ENCODE data around the gene DISC1. TPM values are rescaled to one million over a fixed set of nuclear protein-coding genes. Genes with fewer than 3 reads are reported as not detected.
"Not testable (repeated sequence)": the region's sequence is repeated elsewhere in the genome, so short reads cannot be mapped to it uniquely, and the experiment has no call there.

Gene DISC1
- total RNA-seq, 2 experiments from 2014 or later: 19.8 to 20.0 TPM

DNA sequence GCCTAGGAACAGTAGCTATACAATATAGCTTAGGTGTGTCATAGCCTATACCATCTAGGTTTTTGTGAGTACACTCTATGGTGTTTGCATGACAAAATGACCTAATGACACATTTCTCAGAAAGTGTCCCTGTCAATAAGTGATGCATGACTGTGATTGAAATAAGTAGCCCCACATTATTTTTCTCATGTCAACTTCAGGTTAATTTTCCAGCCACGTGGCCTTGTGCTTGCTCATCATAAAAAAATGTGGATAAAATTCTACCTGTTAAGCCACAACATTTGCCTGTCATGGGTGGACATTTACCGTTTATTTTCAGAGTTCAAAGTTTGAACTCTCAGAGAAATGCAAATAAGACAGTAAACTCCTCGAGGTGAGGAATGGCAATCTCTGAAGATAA, 5.5 kb downstream of the DISC1 start:
- Mint-ChIP-seq H3K36me3 (ENCODE audit: low read depth) (peaks cover 18% of the 10 kb centered on the region), H3K4me1 (ENCODE audit: low read depth) (peaks cover 42% of the 10 kb centered on the region), H3K9me3 (no peaks in the 10 kb centered on the region), H3K27ac (no peak overlapping the region), H3K27me3 (no peaks in the 10 kb centered on the region), H3K4me3 (no peak overlapping the region)
- intact Hi-C loops (cut with DNase I, micrococcal nuclease): no loop called here
- no peaks in the 10 kb centered on the region for H3K27me3 ChIP-seq (ENCODE audit: control insufficient read depth in 1 of 2, insufficient read depth in 2 of 2, low read length in 2 of 2)
- ChIA-PET POLR2A (interaction anchor here (1.5 kb wide), 1 partner anchor 35 kb away, joined by 3 read pairs; no protein-coding TSS in a partner anchor), CTCF (no interaction called here)
- no peak for TF ChIP-seq CTCF (IDR thresholded peaks at IDR 0.05)
- no peak overlapping the region for H3K4me3 ChIP-seq (ENCODE audit: low read length)
- H3K9me3 ChIP-seq (ENCODE audit: control insufficient read depth in 1 of 2, insufficient read depth in 1 of 2, low read length in 2 of 2): no peaks in the 10 kb centered on the region
- H3K4me1 ChIP-seq (ENCODE audit: insufficient read depth, low read length): peaks cover 17% of the 10 kb centered on the region
- no peak for ATAC-seq (ENCODE audit: poor library complexity)
- no peaks in the 10 kb centered on the region for H3K36me3 ChIP-seq (ENCODE audit: insufficient read depth, low read length)
- no peak overlapping the region for H3K27ac ChIP-seq (ENCODE audit: low read depth in 1 of 2, low read length in 2 of 2)
- no peak for DNase-seq

DNA sequence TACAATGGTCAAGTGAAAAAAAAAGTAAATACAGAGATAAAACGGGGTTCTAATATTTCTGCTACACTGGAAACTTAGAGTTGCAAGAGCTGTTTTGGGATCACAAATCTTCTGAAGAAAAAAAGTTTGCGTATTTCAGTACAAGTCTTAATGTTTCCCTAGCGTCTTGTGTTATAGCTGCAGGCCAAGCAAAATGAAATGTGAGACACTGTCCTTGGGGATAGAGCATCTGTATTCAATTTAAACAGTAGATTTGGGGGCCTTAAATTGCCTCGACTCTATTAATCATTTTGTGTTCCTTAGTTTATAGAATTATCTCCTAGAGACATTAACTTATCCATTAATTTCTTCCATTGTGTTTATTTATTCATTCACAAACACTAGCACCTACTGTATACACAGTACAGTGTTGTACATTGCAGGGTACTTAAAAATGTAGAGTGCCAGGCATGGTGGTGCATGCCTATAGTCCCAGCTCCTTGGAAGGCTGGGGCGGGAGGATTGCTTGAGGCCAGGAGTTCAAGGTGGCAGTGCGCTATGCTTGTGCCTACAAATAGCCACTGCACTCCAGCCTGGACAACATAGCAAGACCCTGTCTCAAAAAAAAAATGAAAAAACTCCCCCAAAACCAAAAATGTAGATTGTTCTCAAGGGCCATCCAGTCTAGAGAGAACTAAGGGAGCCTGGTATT, 7.9 kb downstream of the DISC1 start:
- intact Hi-C loops (cut with DNase I, micrococcal nuclease): no loop called here
- ChIA-PET CTCF (no interaction called here), POLR2A (no interaction called here)
- Histone ChIP-seq H3K4me3 (ENCODE audit: low read length) (no peak overlapping the region), H3K4me1 (ENCODE audit: insufficient read depth, low read length) (no peaks in the 10 kb centered on the region), H3K27me3 (ENCODE audit: control insufficient read depth in 1 of 2, insufficient read depth in 2 of 2, low read length in 2 of 2) (no peaks in the 10 kb centered on the region), H3K27ac (ENCODE audit: low read depth in 1 of 2, low read length in 2 of 2) (no peak overlapping the region), H3K36me3 (ENCODE audit: insufficient read depth, low read length) (no peaks in the 10 kb centered on the region), H3K9me3 (ENCODE audit: control insufficient read depth in 1 of 2, insufficient read depth in 1 of 2, low read length in 2 of 2) (no peaks in the 10 kb centered on the region)
- peaks cover 23% of the 10 kb centered on the region for H3K36me3 Mint-ChIP-seq (ENCODE audit: low read depth)
- TF ChIP-seq CTCF (IDR thresholded peaks at IDR 0.05): no peak
- H3K4me3 Mint-ChIP-seq: no peak overlapping the region
- no peaks in the 10 kb centered on the region for H3K27me3 Mint-ChIP-seq
- H3K9me3 Mint-ChIP-seq: no peaks in the 10 kb centered on the region
- no peak for DNase-seq
- H3K4me1 Mint-ChIP-seq (ENCODE audit: low read depth): peaks cover 42% of the 10 kb centered on the region
- H3K27ac Mint-ChIP-seq: no peak overlapping the region
- ATAC-seq (ENCODE audit: poor library complexity): no peak

- peaks cover 25% of the 10 kb centered on the region for H3K36me3 Mint-ChIP-seq (ENCODE audit: low read depth)
These were observed 9.6 kb downstream of the DISC1 start for GRCh38 chr1:231636157-231636556.

DNA sequence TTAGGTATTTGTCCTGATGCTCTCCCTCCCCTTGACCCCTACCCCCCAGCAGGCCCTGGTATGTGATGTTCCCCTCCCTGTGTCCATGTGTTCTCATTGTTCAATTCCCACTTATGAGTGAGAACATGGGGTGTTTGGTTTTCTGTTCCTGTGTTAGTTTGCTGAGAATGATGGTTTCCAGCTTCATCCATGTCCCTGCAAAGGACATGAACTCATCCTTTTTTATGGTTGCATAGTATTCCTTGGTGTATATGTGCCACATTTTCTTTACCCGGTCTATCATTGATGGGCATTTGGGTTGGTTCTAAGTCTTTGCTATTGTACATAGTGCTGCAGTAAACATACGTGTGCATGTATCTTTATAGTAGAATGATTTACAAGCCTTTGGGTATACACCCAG, 10.3 kb downstream of the DISC1 start:
- H3K9me3 ChIP-seq (ENCODE audit: control insufficient read depth in 1 of 2, insufficient read depth in 1 of 2, low read length in 2 of 2); POLR2A ChIA-PET; DNase-seq; H3K4me3 ChIP-seq (ENCODE audit: low read length); H3K27ac Mint-ChIP-seq; H3K27ac ChIP-seq (ENCODE audit: low read depth in 1 of 2, low read length in 2 of 2); CTCF ChIA-PET; ATAC-seq (ENCODE audit: poor library complexity); H3K27me3 Mint-ChIP-seq; intact Hi-C loops (cut with DNase I, micrococcal nuclease); H3K9me3 Mint-ChIP-seq; H3K4me3 Mint-ChIP-seq; H3K36me3 ChIP-seq (ENCODE audit: insufficient read depth, low read length); H3K4me1 ChIP-seq (ENCODE audit: insufficient read depth, low read length); H3K27me3 ChIP-seq (ENCODE audit: control insufficient read depth in 1 of 2, insufficient read depth in 2 of 2, low read length in 2 of 2): not testable (repeated sequence)
- Mint-ChIP-seq H3K4me1 (ENCODE audit: low read depth) (peaks cover 58% of the 10 kb centered on the region), H3K36me3 (ENCODE audit: low read depth) (peaks cover 25% of the 10 kb centered on the region)

More at GRCh38 chr1:231636157-231636556, 9.6 kb downstream of the DISC1 start:
- Histone ChIP-seq H3K4me3 (ENCODE audit: low read length) (no peak overlapping the region), H3K36me3 (ENCODE audit: insufficient read depth, low read length) (no peaks in the 10 kb centered on the region), H3K9me3 (ENCODE audit: control insufficient read depth in 1 of 2, insufficient read depth in 1 of 2, low read length in 2 of 2) (no peaks in the 10 kb centered on the region), H3K4me1 (ENCODE audit: insufficient read depth, low read length) (no peaks in the 10 kb centered on the region), H3K27ac (ENCODE audit: low read depth in 1 of 2, low read length in 2 of 2) (no peak overlapping the region), H3K27me3 (ENCODE audit: control insufficient read depth in 1 of 2, insufficient read depth in 2 of 2, low read length in 2 of 2) (no peaks in the 10 kb centered on the region)
- ChIA-PET CTCF (no interaction called here), POLR2A (no interaction called here)
- TF ChIP-seq CTCF (IDR thresholded peaks at IDR 0.05): no peak
- no peak for ATAC-seq (ENCODE audit: poor library complexity)
- DNase-seq: no peak
- Mint-ChIP-seq H3K9me3 (no peaks in the 10 kb centered on the region), H3K4me3 (no peak overlapping the region), H3K27ac (no peak overlapping the region), H3K4me1 (ENCODE audit: low read depth) (peaks cover 56% of the 10 kb centered on the region), H3K27me3 (no peaks in the 10 kb centered on the region)
- intact Hi-C loops (cut with DNase I, micrococcal nuclease): no loop called here

All from CD4-positive, alpha-beta T cell (primary cell).